Smooth muscle cell (in vitro differentiated cells): ENCODE measurements around the gene NOL4L. TPM values are rescaled to one million over a fixed set of nuclear protein-coding genes. Genes with fewer than 3 reads are reported as not detected.

Experiments
- DNase-seq: peaks from one replicate; lab custom pipeline; 2025; ENCODE audit not compliant: unreplicated experiment; lab: John Stamatoyannopoulos, UW
- H2AFZ ChIP-seq: fragments of 200-600 bp; sonication (generic); 2 replicates; pipeline ENCODE4 v1.6.0; 2016; ENCODE audit warnings: antibody characterized with exemption, low read depth, mild to moderate bottlenecking
- H3F3A ChIP-seq: fragments of 200-600 bp; sonication (generic); 2 replicates; pipeline ENCODE4 v1.6.0; 2017; ENCODE audit warnings: antibody characterized with exemption, low read depth
- H3K27ac ChIP-seq: fragments of 200-600 bp; sonication (generic); 2 replicates; pipeline ENCODE4 v1.5.1; 2016; ENCODE audit warnings: low read depth, mild to moderate bottlenecking
- H3K27me3 ChIP-seq: fragments of 200-600 bp; sonication (generic); 2 replicates; pipeline ENCODE4 v1.6.1; 2016; ENCODE audit warnings: low read depth, mild to moderate bottlenecking
- H3K36me3 ChIP-seq: fragments of 200-600 bp; sonication (generic); 2 replicates; pipeline ENCODE4 v1.5.1; 2016; ENCODE audit warnings: low read depth
- H3K4me1 ChIP-seq: fragments of 200-600 bp; sonication (generic); 2 replicates; pipeline ENCODE4 v1.5.1; 2016; ENCODE audit warnings: low read depth
- H3K4me2 ChIP-seq: fragments of 200-600 bp; sonication (generic); 2 replicates; pipeline ENCODE4 v1.6.0; 2016; ENCODE audit warnings: mild to moderate bottlenecking
- H3K4me3 ChIP-seq: fragments of 200-600 bp; sonication (generic); 2 replicates; pipeline ENCODE4 v1.5.1; 2016; ENCODE audit warnings: mild to moderate bottlenecking
- H3K79me2 ChIP-seq: fragments of 200-600 bp; sonication (generic); 2 replicates; pipeline ENCODE4 v1.6.0; 2016; ENCODE audit warnings: low read depth, mild to moderate bottlenecking
- H3K9ac ChIP-seq: fragments of 200-600 bp; sonication (generic); 2 replicates; pipeline ENCODE4 v1.6.0; 2016; ENCODE audit warnings: low read depth
- H3K9me3 ChIP-seq: fragments of 200-600 bp; sonication (generic); replicated peaks from 2 replicates; pipeline ENCODE4 v1.5.1; 2016; ENCODE audit warnings: low read depth
- H4K20me1 ChIP-seq: fragments of 200-600 bp; sonication (generic); 2 replicates; pipeline ENCODE4 v1.6.0; 2016; ENCODE audit warnings: low read depth
- CTCF ChIP-seq: fragments of 200-600 bp; sonication (generic); IDR thresholded peaks from 2 replicates; pipeline ENCODE4 v1.5.1; 2017; ENCODE audit warnings: borderline replicate concordance, mild to moderate bottlenecking, antibody characterized with exemption; ENCODE audit not compliant: insufficient read depth, poor library complexity, severe bottlenecking
- whole genome bisulfite sequencing: methylation state at CpG from one replicate; pipeline ENCODE4 v1.1.7; 2016; ENCODE audit warnings: low lambda C conversion rate; 5-methylcytosine and 5-hydroxymethylcytosine counted together
- polyA plus RNA-seq: library from polyadenylated mRNA; unstranded; fragments of >200 nt; fragmentation: Nextera tagmentation; extraction: Ambion mirVana; gene quantifications from 2 replicates; pipeline ENCODE4 v1.2.1, GENCODE V29; 2016
- total RNA-seq: library from RNA; depleted of rRNA; stranded (reverse); fragments of >200 nt; gene quantifications from 2 replicates; pipeline ENCODE4 v1.2.3, GENCODE V29; 2014

Gene NOL4L
- total and polyA plus RNA-seq, 2 experiments from 2014 or later = 26.0 to 26.2 TPM

GRCh38 chr20:32569018-32569379, 16.1 kb downstream of the NOL4L start:
- H3K9ac ChIP-seq = no peak overlapping the region
- no peaks in the 10 kb centered on the region for H3K79me2 ChIP-seq
- no peak for DNase-seq
- no peak overlapping the region for H3K4me2 ChIP-seq
- H3F3A ChIP-seq = no peaks in the 10 kb centered on the region
- WGBS = 89% methylated on average over 3 of the region's 3 CpGs
- no peaks in the 10 kb centered on the region for H3K27me3 ChIP-seq
- TF ChIP-seq CTCF = no peak
- H3K4me3 ChIP-seq = no peak overlapping the region
- peaks cover 6% of the 10 kb centered on the region for H3K4me1 ChIP-seq
- no peaks in the 10 kb centered on the region for H4K20me1 ChIP-seq
- H3K36me3 ChIP-seq = no peaks in the 10 kb centered on the region
- no peaks in the 10 kb centered on the region for H3K9me3 ChIP-seq
- no peak overlapping the region for H3K27ac ChIP-seq
- H2AFZ ChIP-seq = no peak overlapping the region

GRCh38 chr20:32567384-32568178, 17.6 kb downstream of the NOL4L start:
- 98% methylated on average over 6 of the region's 6 CpGs for WGBS
- no peak for DNase-seq

GRCh38 chr20:32566379-32567374, 18.5 kb downstream of the NOL4L start:
- Histone ChIP-seq H3K4me1 (peaks cover 11% of the 10 kb centered on the region), H3K9me3 (no peaks in the 10 kb centered on the region), H4K20me1 (no peaks in the 10 kb centered on the region), H3K27ac (no peak overlapping the region), H3K4me2 (no peak overlapping the region), H3K36me3 (no peaks in the 10 kb centered on the region), H3K27me3 (no peaks in the 10 kb centered on the region), H3F3A (no peaks in the 10 kb centered on the region), H3K4me3 (no peak overlapping the region), H3K9ac (no peak overlapping the region), H3K79me2 (no peaks in the 10 kb centered on the region), H2AFZ (no peak overlapping the region)
- no peak for DNase-seq
- 78% methylated on average over 12 of the region's 12 CpGs for WGBS
- TF ChIP-seq CTCF = no peak

More at GRCh38 chr20:32567384-32568178, 17.6 kb downstream of the NOL4L start:
- H3K36me3 ChIP-seq = no peaks in the 10 kb centered on the region
- H3K4me3 ChIP-seq = no peak overlapping the region
- H3K9ac ChIP-seq = no peak overlapping the region
- no peak overlapping the region for H3K4me2 ChIP-seq
- no peaks in the 10 kb centered on the region for H4K20me1 ChIP-seq
- H3K27ac ChIP-seq = no peak overlapping the region
- H3K4me1 ChIP-seq = peaks cover 6% of the 10 kb centered on the region
- H3F3A ChIP-seq = no peaks in the 10 kb centered on the region
- H2AFZ ChIP-seq = no peak overlapping the region
- no peaks in the 10 kb centered on the region for H3K9me3 ChIP-seq
- H3K27me3 ChIP-seq = no peaks in the 10 kb centered on the region
- TF ChIP-seq CTCF = no peak
- H3K79me2 ChIP-seq = no peaks in the 10 kb centered on the region
